DOHH2 (cell line): Measurements from ENCODE around the gene ARCN1.

Source experiments
- H3F3A ChIP-seq: fragments of 200-600 bp; sonication (generic), shearing (Covaris generic); 2 replicates; pipeline ENCODE4 v1.6.0; 2016; ENCODE audit warnings: antibody characterized with exemption, mild to moderate bottlenecking; ENCODE audit not compliant: control insufficient read depth, insufficient read depth
- H3K27ac ChIP-seq: fragments of 200-600 bp; sonication (generic); 2 replicates; pipeline ENCODE4 v1.5.1; 2014; ENCODE audit warnings: low read depth, mild to moderate bottlenecking, low read length, moderate library complexity
- H3K27me3 ChIP-seq: fragments of 200-600 bp; sonication (generic); 2 replicates; pipeline ENCODE4 v1.6.1; 2014; ENCODE audit warnings: mild to moderate bottlenecking, low read length, mixed read lengths; ENCODE audit not compliant: control insufficient read depth
- H3K36me3 ChIP-seq: fragments of 200-600 bp; sonication (generic); 2 replicates; pipeline ENCODE4 v1.6.1; 2014; ENCODE audit warnings: mild to moderate bottlenecking, low read length, moderate library complexity, mixed read lengths; ENCODE audit not compliant: control insufficient read depth
- H3K4me1 ChIP-seq: fragments of 200-600 bp; sonication (generic); 2 replicates; pipeline ENCODE4 v1.6.1; 2014; ENCODE audit warnings: mild to moderate bottlenecking, low read length, mixed read lengths; ENCODE audit not compliant: control insufficient read depth
- H3K4me2 ChIP-seq: fragments of 200-600 bp; sonication (generic); 2 replicates; pipeline ENCODE4 v1.6.0; 2014; ENCODE audit warnings: mild to moderate bottlenecking, low read length, moderate library complexity
- H3K4me3 ChIP-seq: fragments of 200-600 bp; sonication (generic); 2 replicates; pipeline ENCODE4 v1.5.1; 2014; ENCODE audit warnings: mild to moderate bottlenecking, low read length, mixed read lengths
- H3K79me2 ChIP-seq: fragments of 200-600 bp; sonication (generic); 2 replicates; pipeline ENCODE4 v1.6.1; 2014; ENCODE audit warnings: mild to moderate bottlenecking, low read length, mixed read lengths; ENCODE audit not compliant: control insufficient read depth
- H3K9me2 ChIP-seq: fragments of 200-600 bp; sonication (generic); replicated peaks from 2 replicates; pipeline ENCODE4 v1.6.1; 2014; ENCODE audit warnings: mild to moderate bottlenecking, low read length, mixed read lengths; ENCODE audit not compliant: control insufficient read depth
- H3K9me3 ChIP-seq: fragments of 200-600 bp; sonication (generic); 2 replicates; pipeline ENCODE4 v1.6.1; 2014; ENCODE audit warnings: antibody characterized with exemption, low read length, mixed read lengths; ENCODE audit not compliant: control insufficient read depth, insufficient read depth
- H4K20me1 ChIP-seq: fragments of 200-600 bp; sonication (generic); 2 replicates; pipeline ENCODE4 v1.6.0; 2014; ENCODE audit warnings: low read depth, mild to moderate bottlenecking, antibody characterized with exemption, low read length, moderate library complexity; ENCODE audit not compliant: control insufficient read depth, insufficient read depth
- CTCF ChIP-seq: fragments of 200-600 bp; sonication (generic); IDR thresholded peaks from one replicate; pipeline ENCODE4 v1.5.1; 2014; ENCODE audit warnings: antibody characterized with exemption, mild to moderate bottlenecking, low read depth, low read length; ENCODE audit not compliant: poor library complexity, severe bottlenecking
- EZH2phosphoT487 ChIP-seq: fragments of 200-600 bp; sonication (generic); IDR thresholded peaks from 2 replicates; pipeline ENCODE4 v1.6.1; 2017; ENCODE audit warnings: borderline replicate concordance, mild to moderate bottlenecking, antibody characterized with exemption, low read length, moderate library complexity, mixed read lengths

The ARCN1 gene

DNA sequence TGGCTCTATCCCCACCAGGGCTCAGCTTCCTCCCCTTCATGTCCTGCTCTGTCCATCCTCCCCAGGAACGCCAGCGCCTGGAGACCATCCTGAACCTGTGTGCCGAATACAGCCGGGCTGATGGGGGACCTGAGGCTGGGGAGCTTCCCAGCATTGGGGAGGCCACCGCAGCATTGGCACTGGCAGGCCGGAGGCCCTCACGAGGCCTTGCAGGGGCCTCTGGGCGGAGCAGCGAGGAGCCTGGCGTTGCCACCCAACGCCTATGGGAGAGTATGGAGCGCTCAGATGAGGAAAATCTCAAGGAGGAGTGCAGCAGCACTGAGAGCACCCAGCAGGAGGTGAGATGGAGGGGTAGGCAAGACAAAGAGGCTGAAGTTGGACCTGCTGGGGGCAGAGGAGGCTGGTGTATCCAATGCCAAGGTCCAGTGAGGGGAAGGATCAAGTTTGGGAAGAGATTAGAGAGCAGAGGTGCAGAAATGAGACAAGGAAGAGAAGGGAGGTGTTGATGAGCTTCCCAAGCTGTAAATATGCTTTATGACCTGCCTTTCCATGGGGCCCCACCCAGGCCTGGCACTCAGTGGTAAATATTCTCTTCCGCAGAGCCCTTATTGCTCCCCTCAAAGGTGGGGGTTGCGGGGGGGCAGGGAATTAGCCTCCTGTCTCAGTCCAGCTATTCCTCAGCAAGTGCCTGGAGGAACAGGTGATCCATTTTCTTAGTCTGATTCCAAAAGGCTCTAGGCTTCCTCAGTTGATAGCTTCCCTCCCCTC lies 59.1 kb downstream of the ARCN1 start:
- Histone ChIP-seq H3K9me2 (no peaks in the 10 kb centered on the region), H3K4me3 (no peak overlapping the region), H3K79me2 (no peaks in the 10 kb centered on the region), H3K4me1 (no peaks in the 10 kb centered on the region), H3K4me2 (no peak overlapping the region), H3F3A (no peaks in the 10 kb centered on the region), H3K27ac (no peak overlapping the region), H3K27me3 (peaks cover 11% of the 10 kb centered on the region), H3K36me3 (no peaks in the 10 kb centered on the region), H4K20me1 (no peaks in the 10 kb centered on the region), H3K9me3 (no peaks in the 10 kb centered on the region)
- no peak for TF ChIP-seq CTCF
- TF ChIP-seq EZH2phosphoT487: no peak

DNA sequence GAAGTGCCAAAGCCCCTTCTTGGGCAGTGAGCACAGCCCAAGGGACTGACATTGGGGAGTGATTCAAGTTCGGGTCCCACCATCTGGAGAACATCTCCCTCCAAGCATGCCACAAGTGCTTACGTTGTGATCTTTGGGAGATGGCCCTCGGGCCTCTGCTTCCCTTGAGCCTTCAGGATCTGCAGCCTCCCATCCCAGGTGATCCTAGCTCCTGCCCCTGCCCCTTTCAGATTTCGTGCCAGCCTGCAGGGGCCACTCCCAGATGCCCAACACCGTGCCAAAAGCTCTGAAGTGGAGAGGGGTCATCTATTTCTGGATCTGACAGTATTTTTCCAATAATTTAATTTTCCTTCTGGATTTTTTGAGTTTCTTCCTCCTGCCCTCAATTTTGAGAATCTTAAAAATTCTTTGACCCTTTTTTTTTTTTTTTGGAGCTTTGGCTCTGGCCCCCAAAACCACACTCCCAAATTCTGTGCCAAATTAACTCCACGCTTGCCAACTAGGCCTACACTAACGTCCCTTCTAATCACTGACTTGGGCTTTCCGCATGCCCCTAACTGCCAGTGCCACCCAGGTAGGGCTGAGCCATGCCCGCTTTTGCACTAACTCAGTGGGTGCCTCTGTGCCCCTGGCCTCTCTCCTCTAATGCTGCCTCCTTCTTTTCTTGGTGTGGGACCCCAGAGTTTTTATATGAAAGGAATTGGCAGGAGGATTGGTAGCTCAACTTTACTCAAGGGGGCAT lies 60.5 kb downstream of the ARCN1 start:
- no peaks in the 10 kb centered on the region for H3K79me2 ChIP-seq
- TF ChIP-seq EZH2phosphoT487 (no peak), CTCF (no peak)
- H3K36me3 ChIP-seq: no peaks in the 10 kb centered on the region
- no peaks in the 10 kb centered on the region for H4K20me1 ChIP-seq
- no peaks in the 10 kb centered on the region for H3K9me3 ChIP-seq
- H3K4me2 ChIP-seq: no peak overlapping the region
- H3F3A ChIP-seq: no peaks in the 10 kb centered on the region
- H3K27me3 ChIP-seq: peaks cover 14% of the 10 kb centered on the region
- H3K4me1 ChIP-seq: no peaks in the 10 kb centered on the region
- no peak overlapping the region for H3K4me3 ChIP-seq
- no peak overlapping the region for H3K27ac ChIP-seq
- no peaks in the 10 kb centered on the region for H3K9me2 ChIP-seq

- Histone ChIP-seq H3K27ac (no peak overlapping the region), H3K9me3 (no peaks in the 10 kb centered on the region), H4K20me1 (no peaks in the 10 kb centered on the region), H3K27me3 (peaks cover 14% of the 10 kb centered on the region), H3K4me1 (no peaks in the 10 kb centered on the region), H3K36me3 (no peaks in the 10 kb centered on the region), H3K9me2 (no peaks in the 10 kb centered on the region), H3K4me2 (no peak overlapping the region), H3K4me3 (no peak overlapping the region), H3F3A (no peaks in the 10 kb centered on the region), H3K79me2 (no peaks in the 10 kb centered on the region)
- TF ChIP-seq CTCF: no peak
Observed at GRCh38 chr11:118633319-118633690, 61.1 kb downstream of the ARCN1 start.
